Hepatic stellate cell (primary cell): ENCODE results near the gene SKIDA1.

ENCODE experiments used
- DNase-seq: peaks from one replicate; pipeline ENCODE4 v3.0.0; 2011; ENCODE audit warnings: low spot score

SKIDA1 gene

DNA sequence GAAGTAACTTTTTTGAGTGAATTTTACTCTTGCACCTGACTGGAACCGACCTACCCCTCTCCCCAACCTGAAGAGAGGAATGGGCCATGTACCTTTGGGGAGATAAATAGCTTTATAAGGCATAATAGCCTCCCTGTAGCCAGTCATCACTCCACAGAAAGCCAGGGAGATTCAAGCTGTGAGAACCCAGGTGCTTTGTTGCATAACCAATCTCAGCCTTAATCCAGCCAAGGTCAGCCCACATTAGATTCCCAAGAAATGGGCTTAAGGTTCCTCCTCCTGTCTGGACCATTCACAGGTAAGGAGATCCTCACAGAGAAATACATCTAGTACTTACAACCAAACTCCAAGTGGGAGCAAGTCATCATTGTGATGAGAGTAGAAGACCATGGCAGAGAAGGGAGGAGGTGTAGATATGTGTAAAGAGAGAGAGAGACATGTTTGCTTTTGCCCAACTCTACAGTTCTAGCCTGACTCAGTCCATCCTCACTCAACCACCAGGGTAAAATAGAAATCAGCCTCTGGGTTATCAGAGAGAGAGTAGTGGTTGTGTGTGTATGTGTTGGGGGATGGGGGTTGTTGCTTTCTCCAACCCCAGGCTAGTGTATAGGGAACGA, 23.6 kb downstream of the SKIDA1 start:
- DNase-seq, result no peak

DNA sequence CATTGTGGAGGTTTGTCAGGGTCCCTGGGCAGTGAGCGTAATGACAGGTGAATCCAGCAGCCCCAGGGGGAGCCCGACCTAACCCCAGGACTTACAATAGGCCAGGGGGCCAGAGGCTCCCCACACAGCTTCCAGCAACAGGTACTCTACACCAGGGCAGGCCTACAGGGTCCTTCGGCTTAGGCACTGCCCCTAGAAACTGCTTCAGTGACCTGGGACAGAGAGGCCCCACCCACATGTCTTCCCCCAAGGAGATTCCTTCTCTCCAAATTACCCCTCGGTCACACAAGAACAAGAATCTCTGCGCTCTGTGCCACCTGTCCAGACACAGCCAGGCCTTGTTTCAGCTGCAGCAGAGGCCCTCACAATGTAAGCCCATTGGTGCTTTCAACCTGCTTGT, 24.4 kb downstream of the SKIDA1 start:
- no peak for DNase-seq

DNA sequence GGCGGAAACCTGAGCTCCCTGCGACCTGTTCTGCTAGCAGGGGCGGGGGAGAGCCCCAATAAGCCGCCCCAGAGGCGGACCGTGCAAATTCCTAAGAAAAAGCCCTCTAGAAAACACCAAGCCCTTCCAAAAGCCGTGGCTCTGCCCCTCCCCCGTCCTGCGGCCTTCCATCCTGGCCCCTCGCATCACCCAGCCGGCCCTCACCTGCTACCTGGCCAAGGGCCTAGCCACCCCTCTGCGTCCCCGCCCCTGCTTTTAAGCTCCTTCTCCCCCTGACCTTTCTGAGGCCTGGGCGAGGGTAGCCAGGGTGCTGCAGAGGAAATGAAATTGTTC, 24.9 kb downstream of the SKIDA1 start:
- no peak for DNase-seq

DNA sequence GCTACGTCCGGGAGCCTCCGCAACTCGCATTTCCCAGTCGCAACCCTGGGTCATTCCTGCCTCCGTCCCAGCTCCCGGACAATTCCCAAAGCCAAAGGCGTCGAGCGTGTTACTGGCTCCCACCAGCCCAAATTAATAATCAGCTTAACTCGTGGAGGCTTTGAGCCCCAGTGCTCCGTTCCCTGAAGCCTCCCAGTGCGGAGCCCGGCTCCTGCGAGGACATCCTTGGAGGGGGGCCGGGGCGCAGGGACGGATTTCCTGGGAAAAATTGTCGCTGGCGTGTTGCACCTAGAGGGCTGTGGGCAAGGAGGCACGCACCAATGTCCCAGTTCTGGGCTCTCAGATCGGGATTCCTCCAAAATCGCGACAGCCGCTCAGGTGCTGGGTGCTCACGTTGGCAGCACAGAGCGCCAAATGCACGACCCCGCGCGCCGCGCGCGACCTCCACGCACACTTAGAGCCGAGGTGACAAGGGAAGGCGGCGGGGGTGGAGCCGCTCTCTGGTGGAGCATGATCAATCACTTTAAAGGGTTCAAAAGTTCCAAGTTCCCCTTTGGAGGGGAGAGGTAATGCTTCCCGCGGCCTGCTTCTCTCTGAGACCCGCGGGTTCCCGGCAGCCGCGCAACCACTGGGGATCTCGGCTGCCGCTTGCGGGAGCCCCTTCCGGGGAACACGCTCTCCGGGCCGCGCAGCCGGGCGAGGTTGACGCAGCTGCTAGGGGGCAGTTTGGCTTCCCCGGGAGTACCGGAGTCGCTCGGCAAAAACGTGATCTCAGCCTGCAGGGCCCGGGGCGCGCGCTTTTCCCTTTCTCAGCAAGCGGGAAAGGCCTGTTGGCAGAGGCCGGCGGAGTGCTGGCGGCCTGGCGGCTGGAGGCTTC, 25.5 kb downstream of the SKIDA1 start:
- DNase-seq, result no peak

DNA sequence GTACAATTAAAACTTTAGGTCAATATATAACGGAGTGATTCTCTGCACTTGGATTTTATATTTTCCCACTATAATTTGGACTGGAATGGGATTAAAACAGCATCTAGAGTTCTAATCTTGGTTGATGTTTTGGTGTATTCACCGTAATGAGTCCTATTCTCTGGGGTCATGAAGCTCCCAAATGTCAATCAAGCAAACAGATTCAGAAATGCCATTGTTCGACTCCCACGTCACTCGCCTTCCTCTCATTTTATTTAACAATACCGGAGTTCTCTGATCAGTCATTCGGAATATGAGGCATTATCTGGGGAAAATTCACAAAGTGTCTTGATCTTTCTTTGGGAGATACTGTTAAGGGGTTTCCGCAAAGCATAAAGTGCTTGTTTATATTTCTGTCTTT, 26.5 kb downstream of the SKIDA1 start:
- no peak for DNase-seq

DNA sequence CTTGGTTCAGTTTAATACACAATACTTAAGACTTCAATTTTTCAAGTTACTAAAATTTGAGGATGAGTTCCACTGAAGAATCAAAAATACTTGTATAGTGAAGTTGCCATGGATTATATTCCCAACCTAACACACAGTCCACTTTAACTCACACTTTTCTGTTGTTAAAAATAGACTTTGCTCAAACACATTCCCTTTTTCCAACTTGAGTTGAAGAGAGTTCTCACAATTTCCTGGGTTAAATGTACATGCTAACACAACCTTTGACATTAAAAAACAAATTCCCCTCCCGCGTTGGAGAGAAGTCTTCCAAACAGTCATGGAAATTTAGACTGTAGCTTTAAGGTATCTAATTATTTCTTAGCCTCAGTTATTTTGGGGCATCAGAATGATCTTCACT, 27.1 kb downstream of the SKIDA1 start:
- DNase-seq, result no peak

DNA sequence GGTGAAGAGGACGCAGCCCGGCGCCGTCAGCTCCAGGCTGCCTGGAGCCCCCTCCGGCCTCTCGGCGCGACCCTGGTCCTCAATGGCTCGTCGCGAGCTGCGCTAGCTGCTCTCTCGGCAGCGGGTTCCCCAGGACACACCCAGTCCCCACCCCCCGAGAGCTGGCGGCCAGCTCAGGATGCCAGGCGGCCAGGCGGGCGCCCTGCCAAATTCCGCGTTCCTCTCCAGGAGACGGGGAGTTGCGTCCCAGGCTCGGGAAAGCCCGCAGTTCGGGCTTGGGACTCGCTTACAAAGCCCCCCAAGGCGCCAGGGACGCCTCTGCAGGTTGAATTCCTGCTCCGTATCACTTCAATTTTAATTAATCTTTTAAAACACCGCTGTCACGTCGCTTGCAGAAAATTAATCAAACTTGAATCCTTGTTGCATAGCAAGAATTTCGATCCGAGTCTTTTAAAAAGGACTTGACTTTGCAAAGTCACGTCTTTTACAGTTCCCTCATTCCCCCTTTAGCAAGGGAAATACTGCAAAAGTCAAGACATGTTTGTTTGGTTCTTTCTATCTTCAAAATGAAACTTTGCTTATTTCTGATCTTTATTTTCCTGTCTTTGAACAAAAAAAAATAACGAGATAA, 28.2 kb downstream of the SKIDA1 start:
- peak; percentile 81 for DNase-seq

DNA sequence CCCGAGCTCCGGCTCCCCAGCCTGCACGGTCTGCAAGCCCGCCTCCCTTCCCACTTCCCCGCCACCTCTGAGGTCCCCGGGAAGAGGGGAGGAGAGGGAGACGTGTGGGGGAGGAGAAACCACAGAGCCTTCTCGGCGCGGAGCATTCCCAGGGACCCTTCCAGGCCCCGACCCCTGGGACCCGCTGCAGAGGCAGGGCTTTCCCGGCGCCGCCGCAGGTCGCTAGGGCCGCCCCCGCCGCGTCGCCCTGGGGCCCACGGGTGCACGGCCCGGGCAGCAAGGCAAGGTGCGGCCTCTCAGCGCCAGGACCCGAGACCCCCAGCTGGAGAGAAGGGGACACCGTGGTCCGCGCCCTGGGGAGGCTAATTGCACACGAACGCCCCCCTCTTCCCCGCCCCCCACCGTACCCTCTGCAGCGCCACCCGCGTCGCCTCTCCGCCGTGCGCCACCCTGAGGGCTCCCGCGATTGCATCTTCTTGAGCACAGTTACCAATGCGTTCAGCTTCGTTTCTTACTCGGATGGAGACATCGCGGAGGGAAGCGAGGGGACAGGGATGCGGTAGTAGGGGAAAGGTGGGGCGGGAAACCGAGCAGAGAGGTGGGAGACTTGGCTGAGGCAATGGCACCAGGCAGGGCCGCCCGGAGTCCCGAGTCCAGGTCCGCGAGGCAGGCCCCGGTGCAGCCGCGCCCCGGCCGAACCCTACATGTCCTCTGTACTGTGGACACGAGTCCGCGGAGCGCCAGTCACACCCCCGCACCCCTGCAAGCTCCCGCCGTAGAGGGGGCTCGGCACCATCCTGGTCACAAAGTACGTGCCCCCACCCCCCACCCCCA, 28.9 kb downstream of the SKIDA1 start:
- DNase-seq, result peak; percentile 57

DNA sequence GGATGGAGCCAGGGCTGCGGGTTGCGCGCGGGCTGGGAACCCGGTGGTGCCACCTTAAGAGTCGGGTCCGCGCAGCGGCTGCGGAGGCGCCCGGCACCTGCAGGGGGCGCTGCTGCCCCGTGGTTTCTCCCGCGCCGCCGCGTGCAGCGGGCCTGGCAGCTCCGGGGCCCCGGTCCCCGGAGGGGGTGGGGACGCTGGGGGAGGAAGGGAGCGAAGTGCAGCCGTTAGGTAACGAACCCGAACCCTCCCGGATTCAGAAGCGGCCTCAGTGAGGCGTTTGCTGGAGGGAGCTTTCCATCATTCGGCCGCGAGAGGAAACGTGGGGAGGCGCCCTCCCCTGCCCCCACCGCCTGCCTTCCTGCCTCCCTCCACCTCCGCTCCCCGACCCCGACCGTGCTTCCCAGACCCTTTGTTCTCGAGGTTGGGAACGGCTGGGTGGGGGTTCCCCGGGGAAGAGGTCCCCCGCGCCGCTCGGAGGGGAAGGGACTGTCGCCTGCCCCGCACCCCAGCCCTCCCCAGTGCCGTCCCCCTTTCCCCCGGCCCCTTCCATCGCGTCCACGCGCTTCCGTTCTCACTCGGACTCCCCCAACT, 29.6 kb downstream of the SKIDA1 start:
- DNase-seq, result peak; percentile 93

DNA sequence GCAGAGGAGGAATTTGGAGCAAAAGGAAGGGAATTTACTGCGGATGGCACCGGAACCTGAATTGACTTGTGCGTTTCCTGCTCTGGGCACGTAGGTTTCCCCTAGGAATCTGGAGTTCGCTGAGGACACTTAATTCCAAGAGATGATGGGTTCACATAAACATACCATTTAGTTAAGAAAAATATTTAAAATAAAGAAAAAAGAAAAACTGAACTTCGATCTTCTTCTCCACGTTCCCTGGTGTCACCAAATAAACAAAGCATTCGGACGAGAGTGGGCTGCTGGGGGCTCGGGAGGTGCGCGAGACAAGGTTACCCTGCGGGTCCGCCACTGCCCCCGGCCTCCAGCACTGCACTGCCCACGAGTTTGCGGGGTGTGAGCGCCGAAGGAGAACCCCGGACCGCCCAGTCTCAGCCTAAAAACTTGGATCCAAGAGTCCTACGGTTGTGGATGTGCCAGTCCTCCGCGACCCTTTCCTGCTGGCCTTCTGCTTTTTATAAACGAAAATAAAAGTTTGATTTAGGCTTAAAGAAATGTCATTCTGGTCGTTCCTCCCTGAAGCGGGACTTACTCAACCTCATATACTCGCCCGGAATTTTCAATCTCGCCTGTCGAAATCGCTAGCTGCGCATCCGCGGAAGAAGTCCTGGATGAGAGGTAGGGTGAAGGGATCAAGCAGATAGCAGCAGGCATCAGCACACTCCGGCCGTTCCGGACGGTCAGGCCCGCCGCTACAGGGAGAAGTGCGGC, 30.3 kb downstream of the SKIDA1 start:
- DNase-seq, result no peak

DNA sequence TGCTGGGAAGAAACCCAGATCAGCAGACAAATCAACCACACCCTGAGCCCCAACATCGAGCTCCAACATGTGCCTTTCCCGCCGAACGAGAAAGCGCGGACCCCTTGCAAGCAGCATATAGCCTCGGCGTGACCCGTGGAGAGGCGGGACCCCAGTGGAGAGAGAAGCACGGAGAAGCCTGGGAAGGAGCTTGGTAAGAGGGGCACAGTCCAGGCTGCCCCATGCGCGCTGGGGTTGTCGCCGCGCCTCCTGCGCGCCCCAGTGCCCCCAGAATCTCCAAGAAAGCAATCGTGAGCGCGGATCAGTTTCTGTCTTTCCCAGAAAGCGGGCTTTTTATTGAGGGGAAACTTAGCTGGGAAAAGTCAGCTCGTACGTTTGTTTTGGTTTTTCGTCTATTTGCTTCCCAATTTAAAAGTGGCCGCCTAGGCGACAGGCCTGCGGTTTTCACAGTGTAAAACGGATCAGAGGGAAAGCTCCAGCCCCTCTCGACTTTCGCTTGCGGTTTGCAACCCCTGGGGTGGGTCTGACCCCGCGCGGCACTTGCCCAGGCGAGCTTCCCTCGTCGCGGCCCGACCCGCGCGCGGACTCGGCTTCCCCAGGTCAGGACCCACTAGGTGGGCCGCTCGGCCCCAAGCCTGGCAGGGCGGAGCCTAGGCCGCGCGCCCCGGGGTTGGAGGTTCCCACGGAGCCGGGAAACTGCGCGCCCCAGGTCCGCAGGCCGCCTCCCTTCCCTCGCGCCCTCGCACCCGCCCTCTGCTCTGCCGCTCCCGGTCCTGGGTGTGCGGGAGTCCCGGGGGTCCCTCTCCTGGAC, 31.1 kb downstream of the SKIDA1 start:
- no peak for DNase-seq

DNA sequence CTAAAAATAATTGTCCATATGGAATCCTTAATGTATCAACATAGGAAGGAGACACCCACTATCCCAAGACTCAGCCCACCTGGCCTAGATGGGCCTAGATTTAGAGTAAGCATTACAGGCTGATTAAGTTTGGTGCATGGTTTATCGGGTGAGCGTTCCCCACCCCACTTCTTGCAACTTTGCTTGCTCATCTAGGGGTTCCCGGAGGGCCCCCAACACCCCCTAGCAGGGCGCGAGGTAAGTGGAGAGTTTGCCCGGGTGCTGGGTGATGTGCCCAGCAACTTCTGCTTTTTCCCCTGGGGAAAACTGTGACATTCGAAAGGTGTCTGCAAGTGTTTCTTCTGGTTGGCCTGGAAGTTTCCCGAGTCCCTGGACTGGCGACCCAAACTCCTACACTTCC, 31.7 kb downstream of the SKIDA1 start:
- no peak for DNase-seq

DNA sequence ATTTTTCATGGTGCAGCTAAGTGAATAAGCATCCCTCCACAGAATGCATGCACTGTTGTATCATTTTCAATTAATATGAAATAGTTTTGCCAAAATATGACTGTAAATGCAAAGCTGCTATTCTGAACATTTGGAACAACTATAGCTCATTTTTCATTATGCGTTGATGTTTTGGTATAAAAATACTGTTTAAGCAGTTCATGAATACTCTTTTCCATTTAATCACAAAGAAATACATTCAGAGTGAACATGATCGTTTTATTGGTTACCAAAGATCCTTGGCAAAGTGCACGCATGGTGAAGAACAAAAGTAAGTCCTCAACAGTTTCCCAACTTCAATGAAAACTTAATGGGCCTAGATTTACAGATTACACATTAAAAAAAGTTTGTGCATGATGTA, 33.1 kb downstream of the SKIDA1 start:
- DNase-seq, result no peak

DNA sequence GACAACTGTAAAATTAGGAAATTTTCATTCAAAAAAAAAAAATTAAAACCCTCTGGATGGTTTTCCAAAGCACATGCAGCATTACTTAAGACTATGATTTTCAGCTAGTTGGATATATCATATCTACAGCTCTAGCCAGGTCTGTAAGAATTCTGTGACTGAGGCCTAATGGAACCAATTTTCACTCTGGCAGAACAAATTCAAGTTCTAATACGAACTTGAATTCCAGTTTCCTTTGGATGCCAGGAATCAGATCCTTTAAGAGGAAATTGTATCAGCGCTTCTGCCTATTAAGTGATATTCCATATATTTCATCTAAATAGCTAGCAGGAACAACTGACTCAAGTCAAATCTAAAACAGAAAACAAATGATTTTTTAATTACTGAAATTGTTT, 34.8 kb downstream of the SKIDA1 start:
- no peak for DNase-seq

DNA sequence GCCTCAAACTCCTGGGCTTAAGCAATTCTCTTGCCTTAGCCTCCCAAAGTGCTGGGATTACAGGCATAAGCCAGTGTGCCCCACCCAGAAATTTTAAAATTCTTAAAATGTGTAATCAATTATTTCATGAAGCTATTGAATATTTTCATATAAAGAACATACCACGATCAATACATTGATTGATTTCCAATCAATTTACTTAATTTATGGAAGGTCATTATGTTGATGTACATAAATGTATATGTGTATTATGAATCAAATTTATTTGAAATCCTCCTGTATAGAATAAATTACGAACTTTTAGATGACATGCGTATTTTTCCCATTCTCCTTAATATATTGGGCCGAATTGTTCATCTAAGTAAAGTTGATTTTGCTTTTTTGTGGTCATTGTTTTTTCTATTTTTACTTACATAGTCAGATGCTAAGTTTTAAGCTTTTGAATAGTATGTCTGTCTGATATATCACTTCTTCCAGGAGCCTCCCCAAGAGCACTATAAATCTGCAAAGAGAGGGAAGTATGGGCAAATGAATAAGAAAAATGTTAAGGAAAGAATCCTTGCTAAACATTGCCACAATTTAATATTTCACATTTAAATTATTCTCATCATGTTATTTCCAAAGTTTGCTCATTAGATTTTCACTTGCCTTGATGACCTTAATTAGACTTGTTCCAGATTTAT, 35.3 kb downstream of the SKIDA1 start:
- DNase-seq, result no peak

DNA sequence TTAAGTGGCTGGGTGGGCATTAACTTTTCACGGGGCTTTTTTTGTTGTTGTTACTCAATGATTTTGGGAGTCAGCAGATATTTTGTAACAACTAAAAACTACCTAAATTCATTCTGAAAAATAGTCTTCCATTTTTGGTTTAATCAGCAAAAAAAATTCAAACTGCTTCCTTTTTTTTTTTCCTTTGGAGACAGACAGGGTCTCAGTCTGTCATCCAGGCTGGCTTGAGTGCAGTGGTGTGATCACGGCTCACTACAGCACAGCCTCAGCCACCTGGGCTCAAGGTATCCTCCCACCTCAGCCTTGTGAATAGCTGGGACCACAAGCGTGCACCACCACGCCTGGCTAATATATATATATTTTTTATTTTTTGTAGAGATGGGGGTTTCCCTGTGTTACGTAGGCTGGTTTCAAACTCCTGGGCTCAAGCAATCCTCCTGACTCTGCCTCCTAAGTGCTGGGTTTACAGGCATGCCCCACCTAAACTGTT, 36.5 kb downstream of the SKIDA1 start:
- no peak for DNase-seq

DNA sequence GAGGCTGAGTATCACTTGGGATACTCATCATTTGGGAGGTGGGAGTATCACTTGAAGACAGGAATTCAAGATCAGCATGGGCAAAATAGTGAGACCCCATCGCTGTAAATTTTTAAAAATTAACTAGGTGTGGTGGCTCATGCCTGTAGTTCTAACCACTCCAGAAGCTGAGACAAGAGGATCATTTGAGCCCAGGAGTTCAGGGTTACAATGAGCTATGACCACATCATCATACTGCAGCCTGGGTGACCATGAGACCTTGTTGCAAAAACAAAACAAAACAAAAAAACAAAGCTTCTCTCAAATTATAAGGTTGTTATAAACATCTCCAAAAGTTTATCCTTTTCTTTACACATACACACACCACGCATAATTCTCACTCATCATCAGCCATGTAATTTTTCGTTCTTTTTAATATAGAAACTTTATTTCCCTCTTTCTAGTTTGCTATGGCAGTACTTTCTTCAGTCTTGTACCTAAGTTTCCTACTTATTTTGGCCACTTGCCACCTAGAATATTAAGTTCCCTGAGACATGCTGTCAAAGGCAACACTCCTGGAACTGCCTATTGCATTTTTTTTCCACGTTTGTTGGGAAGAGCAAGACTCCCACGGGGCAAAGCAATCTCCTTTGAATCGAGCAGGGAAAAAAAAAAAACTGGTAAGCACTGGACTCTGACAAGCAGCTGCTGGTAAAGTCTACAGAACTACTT, 37.1 kb downstream of the SKIDA1 start:
- DNase-seq, result no peak

DNA sequence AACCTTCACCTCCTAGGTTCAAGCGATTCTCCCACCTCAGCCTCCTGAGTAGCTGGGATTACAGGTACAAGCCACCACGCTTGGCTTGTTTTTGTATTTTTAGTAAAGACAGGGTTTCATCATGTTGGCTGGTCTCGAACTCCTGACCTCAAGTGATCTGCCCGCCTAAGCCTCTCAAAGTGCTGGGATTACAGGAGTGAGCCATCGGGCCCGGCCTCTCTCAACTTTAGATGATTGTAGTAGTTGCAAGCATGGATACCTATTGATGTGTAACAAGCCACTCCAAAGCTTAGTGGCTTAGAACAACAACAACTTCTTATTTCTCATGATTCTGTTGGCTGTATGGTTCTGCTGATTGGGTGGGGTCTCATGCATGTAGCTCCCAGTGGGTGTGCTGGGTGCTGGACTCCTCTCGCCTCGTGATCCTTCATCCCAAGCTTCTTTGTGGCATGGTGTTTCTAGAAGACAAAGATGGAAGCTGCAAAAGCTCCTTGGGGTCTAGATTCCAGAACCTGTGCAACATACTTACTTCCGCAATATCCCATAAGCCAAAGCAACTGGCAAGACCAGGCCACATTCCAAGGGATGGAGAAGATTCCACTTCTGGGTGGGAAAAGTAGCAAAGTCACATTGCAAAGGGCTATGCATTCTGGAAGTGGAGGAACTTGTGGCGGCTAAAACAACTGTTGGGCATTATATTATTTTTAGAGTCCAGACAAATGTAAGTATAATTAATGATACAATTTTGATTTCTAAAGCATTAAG, 37.9 kb downstream of the SKIDA1 start:
- DNase-seq, result no peak
